ENCODE data around the gene PDIA5.

Gene PDIA5

GRCh38 chr3:123066896-123067688 lies at the start of gene PDIA5:
TSS of gene PDIA5 (plus strand) at chr3:123067025. CDS start at chr3:123067165, 140 bp downstream.
- H3K27me3 ChIP-seq (ENCODE audit: low read depth, low read length), result no peaks in the 10 kb centered on the region
- H3K4me3 ChIP-seq (ENCODE audit: low read depth in 1 of 2, low read length in 2 of 2), result peak within 1 kb of the TSS; percentile 81 to 90
- no peaks in the 10 kb centered on the region for H3K36me3 ChIP-seq (ENCODE audit: control insufficient read depth in 1 of 2, insufficient read depth in 2 of 2, low read length in 2 of 2)
- H3K9me3 ChIP-seq (ENCODE audit: control insufficient read depth in 1 of 2, low read length in 2 of 2), result no peaks in the 10 kb centered on the region
- H3K4me1 ChIP-seq (ENCODE audit: control insufficient read depth in 1 of 2, insufficient read depth in 2 of 2, low read length in 2 of 2), result peaks cover 8 to 27% of the 10 kb centered on the region in 2 donors
- H3K27ac ChIP-seq (ENCODE audit: low read length), result no peak within 1 kb of the TSS

GRCh38 chr3:123018683-123019082 lies 48.1 kb upstream of the PDIA5 start:
- Histone ChIP-seq H3K9me3 (ENCODE audit: control insufficient read depth in 1 of 2, low read length in 2 of 2) (no peaks in the 10 kb centered on the region), H3K27ac (ENCODE audit: low read length) (no peak overlapping the region), H3K4me1 (ENCODE audit: control insufficient read depth in 1 of 2, insufficient read depth in 2 of 2, low read length in 2 of 2) (no peaks in the 10 kb centered on the region), H3K27me3 (ENCODE audit: low read depth, low read length) (no peaks in the 10 kb centered on the region), H3K36me3 (ENCODE audit: control insufficient read depth in 1 of 2, insufficient read depth in 2 of 2, low read length in 2 of 2) (no peaks in the 10 kb centered on the region), H3K4me3 (ENCODE audit: low read depth in 1 of 2, low read length in 2 of 2) (no peak overlapping the region)

DNA sequence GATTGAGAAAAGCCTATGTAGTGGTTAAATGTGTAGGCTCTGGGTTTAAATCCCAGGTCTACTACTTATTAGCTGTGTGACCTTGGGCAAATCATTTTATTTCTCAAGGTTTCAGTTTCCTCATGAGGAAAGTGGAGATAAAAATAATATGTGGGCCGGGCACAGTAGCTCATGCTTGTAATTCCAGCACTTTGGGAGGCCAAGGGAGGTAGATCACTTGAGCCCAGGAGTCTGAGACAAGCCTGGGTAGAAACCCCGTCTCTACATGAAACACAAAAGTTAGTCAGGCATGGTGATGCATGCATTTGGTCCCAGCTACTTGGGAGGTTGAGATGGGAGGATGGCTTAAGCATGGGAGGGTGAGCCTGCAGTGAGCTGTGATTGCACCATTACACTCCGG lies 47.7 kb upstream of the PDIA5 start:
- Histone ChIP-seq H3K27ac (ENCODE audit: low read length) (no peak overlapping the region), H3K27me3 (ENCODE audit: low read depth, low read length) (no peaks in the 10 kb centered on the region), H3K4me1 (ENCODE audit: control insufficient read depth in 1 of 2, insufficient read depth in 2 of 2, low read length in 2 of 2) (no peaks in the 10 kb centered on the region), H3K36me3 (ENCODE audit: control insufficient read depth in 1 of 2, insufficient read depth in 2 of 2, low read length in 2 of 2) (no peaks in the 10 kb centered on the region), H3K9me3 (ENCODE audit: control insufficient read depth in 1 of 2, low read length in 2 of 2) (no peaks in the 10 kb centered on the region), H3K4me3 (ENCODE audit: low read depth in 1 of 2, low read length in 2 of 2) (no peak overlapping the region)

GRCh38 chr3:123019591-123019990 lies 47.2 kb upstream of the PDIA5 start:
- H3K27ac ChIP-seq (ENCODE audit: low read length), result no peak overlapping the region
- no peaks in the 10 kb centered on the region for H3K27me3 ChIP-seq (ENCODE audit: low read depth, low read length)
- no peaks in the 10 kb centered on the region for H3K9me3 ChIP-seq (ENCODE audit: control insufficient read depth in 1 of 2, low read length in 2 of 2)
- no peak overlapping the region for H3K4me3 ChIP-seq (ENCODE audit: low read depth in 1 of 2, low read length in 2 of 2)
- H3K4me1 ChIP-seq (ENCODE audit: control insufficient read depth in 1 of 2, insufficient read depth in 2 of 2, low read length in 2 of 2), result no peaks in the 10 kb centered on the region
- no peaks in the 10 kb centered on the region for H3K36me3 ChIP-seq (ENCODE audit: control insufficient read depth in 1 of 2, insufficient read depth in 2 of 2, low read length in 2 of 2)

GRCh38 chr3:123020709-123021108 lies 46.1 kb upstream of the PDIA5 start:
- Histone ChIP-seq H3K4me1 (ENCODE audit: control insufficient read depth in 1 of 2, insufficient read depth in 2 of 2, low read length in 2 of 2) (no peaks in the 10 kb centered on the region), H3K27ac (ENCODE audit: low read length) (no peak overlapping the region), H3K4me3 (ENCODE audit: low read depth in 1 of 2, low read length in 2 of 2) (no peak overlapping the region), H3K27me3 (ENCODE audit: low read depth, low read length) (peaks cover 5% of the 10 kb centered on the region), H3K9me3 (ENCODE audit: control insufficient read depth in 1 of 2, low read length in 2 of 2) (no peaks in the 10 kb centered on the region), H3K36me3 (ENCODE audit: control insufficient read depth in 1 of 2, insufficient read depth in 2 of 2, low read length in 2 of 2) (no peaks in the 10 kb centered on the region)

DNA sequence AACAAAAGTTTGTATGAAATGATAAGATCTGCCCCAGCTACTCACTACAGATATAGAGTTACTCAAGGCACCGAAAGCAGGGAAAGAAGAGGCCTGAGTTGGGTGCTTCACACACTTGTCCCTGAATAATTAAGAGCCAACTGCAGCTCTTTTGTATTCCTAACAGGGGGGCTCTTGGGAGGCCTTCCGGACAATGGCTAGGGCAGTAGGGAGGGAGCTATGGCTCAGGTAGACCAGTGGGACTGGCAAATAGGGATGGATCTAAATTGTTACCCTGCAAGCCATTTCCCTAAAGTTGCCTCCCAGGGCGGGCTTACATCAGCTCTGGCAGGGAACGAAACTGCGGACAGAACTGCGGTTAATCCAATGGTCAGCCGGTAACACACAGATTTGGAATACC lies 45.4 kb upstream of the PDIA5 start:
- Histone ChIP-seq H3K27ac (ENCODE audit: low read length) (no peak overlapping the region), H3K4me1 (ENCODE audit: control insufficient read depth in 1 of 2, insufficient read depth in 2 of 2, low read length in 2 of 2) (no peaks in the 10 kb centered on the region), H3K27me3 (ENCODE audit: low read depth, low read length) (peaks cover 5% of the 10 kb centered on the region), H3K4me3 (ENCODE audit: low read depth in 1 of 2, low read length in 2 of 2) (no peak overlapping the region), H3K36me3 (ENCODE audit: control insufficient read depth in 1 of 2, insufficient read depth in 2 of 2, low read length in 2 of 2) (no peaks in the 10 kb centered on the region), H3K9me3 (ENCODE audit: control insufficient read depth in 1 of 2, low read length in 2 of 2) (no peaks in the 10 kb centered on the region)

- peaks cover 5% of the 10 kb centered on the region for H3K27me3 ChIP-seq (ENCODE audit: low read depth, low read length)
- peaks cover 0 to 6% of the 10 kb centered on the region in 2 donors for H3K4me1 ChIP-seq (ENCODE audit: control insufficient read depth in 1 of 2, insufficient read depth in 2 of 2, low read length in 2 of 2)
- no peak overlapping the region for H3K27ac ChIP-seq (ENCODE audit: low read length)
- no peaks in the 10 kb centered on the region for H3K9me3 ChIP-seq (ENCODE audit: control insufficient read depth in 1 of 2, low read length in 2 of 2)
- H3K4me3 ChIP-seq (ENCODE audit: low read depth in 1 of 2, low read length in 2 of 2), result no peak overlapping the region
- no peaks in the 10 kb centered on the region for H3K36me3 ChIP-seq (ENCODE audit: control insufficient read depth in 1 of 2, insufficient read depth in 2 of 2, low read length in 2 of 2)
These were observed 44.8 kb upstream of the PDIA5 start for GRCh38 chr3:123021996-123022510.

DNA sequence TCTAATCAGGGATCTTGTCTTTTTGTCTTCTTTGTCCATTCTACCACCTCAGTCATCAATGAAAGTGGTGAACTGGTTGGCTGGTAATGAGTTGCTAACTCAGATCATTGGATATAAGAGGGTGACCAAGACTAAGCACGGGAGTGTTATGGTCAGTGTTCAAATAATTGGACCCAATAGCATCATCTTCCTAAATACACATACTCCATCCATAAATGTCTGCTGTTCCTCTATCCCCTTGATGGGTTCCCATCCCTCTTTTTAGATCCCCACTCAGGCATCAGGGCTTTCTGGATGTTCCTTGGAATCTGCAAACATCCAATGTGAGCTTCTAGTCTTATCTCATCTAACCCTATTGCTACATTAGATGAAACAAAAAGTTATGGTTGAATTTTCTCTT lies 42.8 kb upstream of the PDIA5 start:
- Histone ChIP-seq H3K27me3 (ENCODE audit: low read depth, low read length) (peaks cover 15% of the 10 kb centered on the region), H3K4me1 (ENCODE audit: control insufficient read depth in 1 of 2, insufficient read depth in 2 of 2, low read length in 2 of 2) (peaks cover 0 to 26% of the 10 kb centered on the region in 2 donors), H3K9me3 (ENCODE audit: control insufficient read depth in 1 of 2, low read length in 2 of 2) (no peaks in the 10 kb centered on the region), H3K27ac (ENCODE audit: low read length) (no peak overlapping the region), H3K4me3 (ENCODE audit: low read depth in 1 of 2, low read length in 2 of 2) (no peak overlapping the region), H3K36me3 (ENCODE audit: control insufficient read depth in 1 of 2, insufficient read depth in 2 of 2, low read length in 2 of 2) (no peaks in the 10 kb centered on the region)

- Histone ChIP-seq H3K36me3 (ENCODE audit: control insufficient read depth in 1 of 2, insufficient read depth in 2 of 2, low read length in 2 of 2) (no peaks in the 10 kb centered on the region), H3K27me3 (ENCODE audit: low read depth, low read length) (peaks cover 15% of the 10 kb centered on the region), H3K4me1 (ENCODE audit: control insufficient read depth in 1 of 2, insufficient read depth in 2 of 2, low read length in 2 of 2) (peaks cover 0 to 28% of the 10 kb centered on the region in 2 donors), H3K27ac (ENCODE audit: low read length) (no peak overlapping the region), H3K4me3 (ENCODE audit: low read depth in 1 of 2, low read length in 2 of 2) (peak overlapping the region in 1 of 2 donors; percentile 77), H3K9me3 (ENCODE audit: control insufficient read depth in 1 of 2, low read length in 2 of 2) (no peaks in the 10 kb centered on the region)
These were observed 40.9 kb upstream of the PDIA5 start for GRCh38 chr3:123025642-123026521.

DNA sequence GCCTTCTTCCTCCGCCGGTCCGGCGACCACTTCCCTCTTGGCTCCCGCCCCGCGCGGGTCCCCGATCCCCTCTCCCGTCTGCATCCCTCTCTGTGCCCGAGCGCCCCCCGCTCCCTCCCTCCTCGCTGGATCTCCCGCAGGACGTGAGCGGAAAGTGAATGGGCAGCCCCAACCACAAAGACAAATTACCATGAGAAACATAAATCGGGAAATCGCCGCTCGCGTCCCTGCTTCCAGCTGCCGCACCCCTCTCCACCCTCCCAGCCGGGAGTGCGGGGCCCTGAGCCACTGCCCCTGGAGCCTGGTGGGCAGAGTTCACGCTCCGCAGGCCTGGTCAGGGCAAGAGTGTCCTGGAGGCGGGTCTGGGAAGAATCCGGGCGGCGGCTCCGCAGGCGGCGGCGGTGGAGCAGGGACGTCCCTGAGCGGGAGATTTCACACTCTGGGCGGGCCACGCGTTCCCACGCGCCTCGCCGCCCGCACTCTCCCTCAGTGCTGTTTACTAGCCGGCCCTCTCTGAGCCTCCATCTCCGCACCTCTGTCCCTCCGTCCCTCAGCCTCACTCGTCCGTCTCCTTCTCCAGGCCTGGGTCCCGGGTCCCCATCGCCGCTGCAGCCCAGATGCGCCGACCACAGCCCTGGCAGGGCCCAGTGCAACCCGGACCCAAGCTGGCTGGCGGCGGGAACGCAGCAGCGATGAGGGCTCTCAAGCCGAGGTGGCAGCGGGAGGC lies 40.1 kb upstream of the PDIA5 start:
- Histone ChIP-seq H3K9me3 (ENCODE audit: control insufficient read depth in 1 of 2, low read length in 2 of 2) (no peaks in the 10 kb centered on the region), H3K4me3 (ENCODE audit: low read depth in 1 of 2, low read length in 2 of 2) (peak overlapping the region in 1 of 2 donors; percentile 77), H3K27me3 (ENCODE audit: low read depth, low read length) (peaks cover 15% of the 10 kb centered on the region), H3K36me3 (ENCODE audit: control insufficient read depth in 1 of 2, insufficient read depth in 2 of 2, low read length in 2 of 2) (no peaks in the 10 kb centered on the region), H3K27ac (ENCODE audit: low read length) (no peak overlapping the region), H3K4me1 (ENCODE audit: control insufficient read depth in 1 of 2, insufficient read depth in 2 of 2, low read length in 2 of 2) (peaks cover 0 to 28% of the 10 kb centered on the region in 2 donors)

Data from muscle layer of duodenum (tissue), 2 donors.